Endodermal cell (in vitro differentiated cells): Measurements from ENCODE around the gene PDCD2L. TPM values are rescaled to one million over a fixed set of nuclear protein-coding genes. Genes with fewer than 3 reads are reported as not detected.

Experiments
- DNase-seq: peaks from one replicate; pipeline ENCODE4 v3.0.0-alpha.2; 2017
- H3K27ac ChIP-seq: 2 replicates; pipeline ENCODE4 v1.5.1; 2013; ENCODE audit warnings: mild to moderate bottlenecking, low read depth, low read length, moderate library complexity
- H3K27me3 ChIP-seq: 2 replicates; pipeline ENCODE4 v1.6.1; 2013; ENCODE audit warnings: mild to moderate bottlenecking, low read length, moderate library complexity; ENCODE audit not compliant: insufficient read depth, control insufficient read depth, poor library complexity, severe bottlenecking
- H3K36me3 ChIP-seq: 2 replicates; pipeline ENCODE4 v1.7.0; 2013; ENCODE audit warnings: mild to moderate bottlenecking, low read length, moderate library complexity; ENCODE audit not compliant: control insufficient read depth, insufficient read depth
- H3K4me1 ChIP-seq: one replicate; pipeline ENCODE4 v1.7.0; 2013; ENCODE audit warnings: low read length; ENCODE audit not compliant: control insufficient read depth, insufficient read depth
- H3K4me3 ChIP-seq: 2 replicates; pipeline ENCODE4 v1.5.1; 2013; ENCODE audit warnings: mild to moderate bottlenecking, low read length, moderate library complexity
- H3K9ac ChIP-seq: 2 replicates; pipeline ENCODE4 v1.6.1; 2013; ENCODE audit warnings: mild to moderate bottlenecking, low read length, moderate library complexity; ENCODE audit not compliant: poor library complexity, severe bottlenecking; ENCODE audit errors: extremely low read depth
- H3K9me3 ChIP-seq: 2 replicates; pipeline ENCODE4 v1.6.1; 2013; ENCODE audit warnings: mild to moderate bottlenecking, low read length, moderate library complexity; ENCODE audit not compliant: control insufficient read depth
- H3K27ac Mint-ChIP-seq: 2 replicates; pipeline ENCODE4 v1.8.0; 2020; ENCODE audit warnings: mixed read lengths
- H3K27me3 Mint-ChIP-seq: 2 replicates; pipeline ENCODE4 v1.8.0; 2021; ENCODE audit warnings: mild to moderate bottlenecking, mixed read lengths; ENCODE audit not compliant: insufficient read depth
- H3K36me3 Mint-ChIP-seq: 2 replicates; pipeline ENCODE4 v1.8.0; 2020; ENCODE audit warnings: low read depth, mixed read lengths
- H3K4me1 Mint-ChIP-seq: 2 replicates; pipeline ENCODE4 v1.8.0; 2020; ENCODE audit warnings: mixed read lengths
- H3K4me3 Mint-ChIP-seq: 2 replicates; pipeline ENCODE4 v1.8.0; 2020; ENCODE audit warnings: mild to moderate bottlenecking, moderate library complexity, mixed read lengths
- H3K9me3 Mint-ChIP-seq: 2 replicates; pipeline ENCODE4 v1.8.0; 2020; ENCODE audit warnings: mild to moderate bottlenecking, mixed read lengths
- WGBS, 2 experiments: methylation state at CpG; one replicate each; pipeline versions ENCODE4 v1.1.5 to v1.1.7; 2013; ENCODE audit warnings: missing lambda C conversion rate in 2 of 2, mixed read lengths in 1 of 2; ENCODE audit not compliant: insufficient coverage in 1 of 2, insufficient read length in 1 of 2; 5-methylcytosine and 5-hydroxymethylcytosine counted together
- total RNA-seq, 2 donors: library from RNA; stranded (reverse); fragmentation: NEBNext Ultra II Directional in 1 of 2; extraction: Animal tissue kit (Norgen Biotek cat#: 25700) in 1 of 2; gene quantifications; 2 replicates in 1 of 2; 3 replicates in 1 of 2; pipeline ENCODE4 v1.2.1, GENCODE V29; 2021
- TF ChIP-seq, protein P1 (sequence below): fragments of 200-600 bp; sonication (generic); conservative IDR thresholded peaks from 2 replicates; pipeline ENCODE4 v1.5.0; 2021; ENCODE audit warnings: antibody characterized with exemption, mild to moderate bottlenecking

PDCD2L gene
- total RNA-seq, 2 donors from 2014 or later, result 25.0 to 25.1 TPM

DNA sequence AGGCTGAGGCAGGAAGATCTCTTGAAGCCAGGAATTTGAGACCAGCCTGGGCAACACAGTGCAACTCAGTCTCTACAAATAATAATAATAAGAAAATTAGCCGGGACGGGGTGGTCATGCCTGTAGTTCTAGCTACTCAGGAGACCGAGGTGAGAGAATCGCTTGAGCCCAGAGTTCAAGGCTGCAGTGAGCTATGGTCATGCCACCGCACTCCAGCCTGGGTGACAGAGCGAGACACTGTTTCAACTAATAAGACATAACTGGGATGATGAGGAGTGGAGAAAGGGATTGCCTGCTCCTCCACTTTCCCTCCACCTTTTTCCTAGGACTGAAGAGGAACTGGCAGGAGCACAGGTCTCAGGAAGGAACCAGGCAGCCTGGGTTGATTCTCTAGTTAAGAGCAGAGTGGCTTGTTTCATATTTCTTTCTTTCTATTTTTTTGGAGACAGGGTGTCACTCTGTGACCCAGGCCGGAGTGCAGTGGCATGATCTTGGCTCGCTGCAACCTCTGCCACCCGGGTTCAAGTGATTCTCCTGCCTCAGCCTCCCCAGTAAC lies 43.8 kb upstream of the PDCD2L start:
- Mint-ChIP-seq H3K27me3 (peaks cover 5% of the 10 kb centered on the region), H3K4me3 (peak overlapping the region; percentile 78), H3K9me3 (no peaks in the 10 kb centered on the region), H3K27ac (peak overlapping the region; percentile 99), H3K36me3 (no peaks in the 10 kb centered on the region), H3K4me1 (peaks cover 19% of the 10 kb centered on the region)
- TF ChIP-seq, protein P1, sequence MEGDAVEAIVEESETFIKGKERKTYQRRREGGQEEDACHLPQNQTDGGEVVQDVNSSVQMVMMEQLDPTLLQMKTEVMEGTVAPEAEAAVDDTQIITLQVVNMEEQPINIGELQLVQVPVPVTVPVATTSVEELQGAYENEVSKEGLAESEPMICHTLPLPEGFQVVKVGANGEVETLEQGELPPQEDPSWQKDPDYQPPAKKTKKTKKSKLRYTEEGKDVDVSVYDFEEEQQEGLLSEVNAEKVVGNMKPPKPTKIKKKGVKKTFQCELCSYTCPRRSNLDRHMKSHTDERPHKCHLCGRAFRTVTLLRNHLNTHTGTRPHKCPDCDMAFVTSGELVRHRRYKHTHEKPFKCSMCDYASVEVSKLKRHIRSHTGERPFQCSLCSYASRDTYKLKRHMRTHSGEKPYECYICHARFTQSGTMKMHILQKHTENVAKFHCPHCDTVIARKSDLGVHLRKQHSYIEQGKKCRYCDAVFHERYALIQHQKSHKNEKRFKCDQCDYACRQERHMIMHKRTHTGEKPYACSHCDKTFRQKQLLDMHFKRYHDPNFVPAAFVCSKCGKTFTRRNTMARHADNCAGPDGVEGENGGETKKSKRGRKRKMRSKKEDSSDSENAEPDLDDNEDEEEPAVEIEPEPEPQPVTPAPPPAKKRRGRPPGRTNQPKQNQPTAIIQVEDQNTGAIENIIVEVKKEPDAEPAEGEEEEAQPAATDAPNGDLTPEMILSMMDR, result no peak
- Histone ChIP-seq H3K4me3 (no peak overlapping the region), H3K4me1 (no peaks in the 10 kb centered on the region), H3K27ac (no peak overlapping the region), H3K9me3 (no peaks in the 10 kb centered on the region), H3K36me3 (no peaks in the 10 kb centered on the region), H3K27me3 (no peaks in the 10 kb centered on the region), H3K9ac (no peak overlapping the region)
- DNase-seq, result no peak
- 92 to 94% methylated on average over 8 to 9 of the region's 9 CpGs for WGBS, 2 experiments

DNA sequence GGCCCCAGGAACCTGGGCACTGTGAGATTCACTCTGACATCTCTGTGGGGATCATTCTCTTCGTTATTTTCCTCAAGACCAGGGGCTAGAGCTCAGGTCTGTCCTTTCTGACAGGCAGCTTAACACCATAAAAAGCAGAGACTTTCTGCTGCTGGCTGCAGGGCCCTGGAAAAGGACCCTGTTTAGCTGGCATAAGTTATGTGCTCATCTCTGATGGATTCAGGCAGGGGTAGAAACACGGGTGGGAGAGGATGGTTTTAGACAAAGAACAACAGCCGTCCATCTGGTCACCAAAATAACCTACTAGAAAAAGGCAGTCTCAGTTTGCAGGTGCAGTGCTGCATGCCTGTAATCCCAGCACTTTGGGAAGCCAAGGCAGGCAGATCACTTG lies 41.5 kb upstream of the PDCD2L start:
- H3K9me3 ChIP-seq, result no peaks in the 10 kb centered on the region
- Mint-ChIP-seq H3K36me3 (peaks cover 6% of the 10 kb centered on the region), H3K27ac (no peak overlapping the region), H3K4me1 (peaks cover 26% of the 10 kb centered on the region), H3K27me3 (peaks cover 5% of the 10 kb centered on the region), H3K4me3 (no peak overlapping the region), H3K9me3 (no peaks in the 10 kb centered on the region)
- H3K4me1 ChIP-seq, result no peaks in the 10 kb centered on the region
- TF ChIP-seq, protein P1, result no peak
- 83 to 93% methylated on average over 2 to 3 of the region's 3 CpGs for WGBS, 2 experiments
- no peak overlapping the region for H3K4me3 ChIP-seq
- H3K36me3 ChIP-seq, result peaks cover 11% of the 10 kb centered on the region
- no peaks in the 10 kb centered on the region for H3K27me3 ChIP-seq
- no peak overlapping the region for H3K9ac ChIP-seq
- no peak overlapping the region for H3K27ac ChIP-seq
- no peak for DNase-seq

DNA sequence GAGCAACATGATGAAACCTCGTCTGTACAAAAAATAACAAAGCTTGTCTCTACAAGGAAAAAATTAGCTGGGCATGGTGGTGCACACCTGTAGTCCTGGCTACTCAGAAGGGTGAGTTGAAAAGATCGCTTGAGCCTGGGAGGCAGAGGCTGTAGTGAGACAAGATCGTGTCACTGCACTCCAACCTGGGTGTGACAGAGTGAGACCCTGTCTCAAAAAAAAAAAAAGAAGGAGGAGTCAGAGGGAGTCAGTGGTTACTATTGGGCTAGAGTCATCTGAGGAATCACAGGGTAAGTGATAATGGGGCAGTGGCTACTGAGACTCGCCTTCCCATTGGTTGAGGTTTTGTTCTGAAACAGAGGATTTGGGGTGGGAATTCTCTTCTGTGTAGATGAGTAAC lies 41.1 kb upstream of the PDCD2L start:
- Histone ChIP-seq H3K9me3 (no peaks in the 10 kb centered on the region), H3K27ac (no peak overlapping the region), H3K9ac (no peak overlapping the region), H3K4me1 (no peaks in the 10 kb centered on the region), H3K36me3 (peaks cover 15% of the 10 kb centered on the region), H3K4me3 (no peak overlapping the region), H3K27me3 (no peaks in the 10 kb centered on the region)
- H3K4me3 Mint-ChIP-seq, result no peak overlapping the region
- H3K36me3 Mint-ChIP-seq, result peaks cover 8% of the 10 kb centered on the region
- peaks cover 5% of the 10 kb centered on the region for H3K27me3 Mint-ChIP-seq
- no peaks in the 10 kb centered on the region for H3K9me3 Mint-ChIP-seq
- DNase-seq, result peak; percentile 68
- TF ChIP-seq, protein P1, result no peak
- H3K27ac Mint-ChIP-seq, result no peak overlapping the region
- WGBS, 2 experiments, result 74 to 81% methylated on average over 3 to 4 of the region's 4 CpGs
- peaks cover 26% of the 10 kb centered on the region for H3K4me1 Mint-ChIP-seq
